ENCODE measurements around the gene TSN.

TSN gene

GRCh38 chr2:121776361-121776760 lies 20.9 kb downstream of the TSN start:
- H3K27ac ChIP-seq (ENCODE audit: low read depth, low read length) = no peak overlapping the region
- no peak overlapping the region for H3K4me3 ChIP-seq (ENCODE audit: low read length)
- H3K4me1 ChIP-seq (ENCODE audit: control insufficient read depth, low read length) = peaks cover 11% of the 10 kb centered on the region
- no peaks in the 10 kb centered on the region for H3K79me2 ChIP-seq (ENCODE audit: control insufficient read depth, low read length)
- no peaks in the 10 kb centered on the region for H3F3A ChIP-seq (ENCODE audit: control insufficient read depth, insufficient read depth)
- TF ChIP-seq EZH2phosphoT487 (IDR thresholded peaks at IDR 0.05; ENCODE audit: borderline replicate concordance, low read length) = no peak
- TF ChIP-seq, protein P1, sequence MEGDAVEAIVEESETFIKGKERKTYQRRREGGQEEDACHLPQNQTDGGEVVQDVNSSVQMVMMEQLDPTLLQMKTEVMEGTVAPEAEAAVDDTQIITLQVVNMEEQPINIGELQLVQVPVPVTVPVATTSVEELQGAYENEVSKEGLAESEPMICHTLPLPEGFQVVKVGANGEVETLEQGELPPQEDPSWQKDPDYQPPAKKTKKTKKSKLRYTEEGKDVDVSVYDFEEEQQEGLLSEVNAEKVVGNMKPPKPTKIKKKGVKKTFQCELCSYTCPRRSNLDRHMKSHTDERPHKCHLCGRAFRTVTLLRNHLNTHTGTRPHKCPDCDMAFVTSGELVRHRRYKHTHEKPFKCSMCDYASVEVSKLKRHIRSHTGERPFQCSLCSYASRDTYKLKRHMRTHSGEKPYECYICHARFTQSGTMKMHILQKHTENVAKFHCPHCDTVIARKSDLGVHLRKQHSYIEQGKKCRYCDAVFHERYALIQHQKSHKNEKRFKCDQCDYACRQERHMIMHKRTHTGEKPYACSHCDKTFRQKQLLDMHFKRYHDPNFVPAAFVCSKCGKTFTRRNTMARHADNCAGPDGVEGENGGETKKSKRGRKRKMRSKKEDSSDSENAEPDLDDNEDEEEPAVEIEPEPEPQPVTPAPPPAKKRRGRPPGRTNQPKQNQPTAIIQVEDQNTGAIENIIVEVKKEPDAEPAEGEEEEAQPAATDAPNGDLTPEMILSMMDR (IDR thresholded peaks at IDR 0.05; ENCODE audit: low read depth, low read length, poor library complexity, severe bottlenecking) = no peak
- no peaks in the 10 kb centered on the region for H3K9me2 ChIP-seq (replicated peaks; ENCODE audit: control insufficient read depth, low read length)
- no peaks in the 10 kb centered on the region for H3K36me3 ChIP-seq (ENCODE audit: control insufficient read depth, low read length)
- no peak overlapping the region for H3K4me2 ChIP-seq (ENCODE audit: low read length)
- H4K20me1 ChIP-seq (ENCODE audit: control insufficient read depth, insufficient read depth, low read depth, low read length) = no peaks in the 10 kb centered on the region
- no peaks in the 10 kb centered on the region for H3K27me3 ChIP-seq (ENCODE audit: control insufficient read depth, low read length)
- H3K9me3 ChIP-seq (ENCODE audit: control insufficient read depth, insufficient read depth, low read length) = no peaks in the 10 kb centered on the region

GRCh38 chr2:121776885-121777698 lies 21.6 kb downstream of the TSN start:
- Histone ChIP-seq H3K4me2 (ENCODE audit: low read length) (no peak overlapping the region), H3K27me3 (ENCODE audit: control insufficient read depth, low read length) (no peaks in the 10 kb centered on the region), H3K79me2 (ENCODE audit: control insufficient read depth, low read length) (no peaks in the 10 kb centered on the region), H3F3A (ENCODE audit: control insufficient read depth, insufficient read depth) (no peaks in the 10 kb centered on the region), H3K9me3 (ENCODE audit: control insufficient read depth, insufficient read depth, low read length) (no peaks in the 10 kb centered on the region), H3K27ac (ENCODE audit: low read depth, low read length) (no peak overlapping the region), H3K9me2 (replicated peaks; ENCODE audit: control insufficient read depth, low read length) (no peaks in the 10 kb centered on the region), H3K4me1 (ENCODE audit: control insufficient read depth, low read length) (peaks cover 4% of the 10 kb centered on the region), H4K20me1 (ENCODE audit: control insufficient read depth, insufficient read depth, low read depth, low read length) (no peaks in the 10 kb centered on the region), H3K4me3 (ENCODE audit: low read length) (no peak overlapping the region), H3K36me3 (ENCODE audit: control insufficient read depth, low read length) (no peaks in the 10 kb centered on the region)
- TF ChIP-seq EZH2phosphoT487 (IDR thresholded peaks at IDR 0.05; ENCODE audit: borderline replicate concordance, low read length) = no peak
- TF ChIP-seq, protein P1 (IDR thresholded peaks at IDR 0.05; ENCODE audit: low read depth, low read length, poor library complexity, severe bottlenecking) = no peak

DNA sequence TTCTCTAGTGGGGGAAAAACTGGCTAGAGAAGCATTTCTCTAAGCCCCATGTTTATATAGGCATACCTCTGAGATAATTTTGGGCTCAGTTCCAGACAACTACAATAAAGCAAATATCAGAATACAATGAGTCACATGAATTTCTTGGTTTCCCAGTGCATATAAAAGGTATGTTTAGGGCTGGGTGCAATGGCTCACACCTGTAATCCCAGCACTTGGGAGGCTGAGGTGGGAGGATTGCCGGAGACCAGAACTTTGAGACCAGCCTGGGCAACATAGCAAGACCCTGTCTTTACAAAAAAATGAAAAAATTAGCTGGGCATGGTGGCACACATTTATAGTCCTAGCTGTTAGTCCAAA lies 22.2 kb downstream of the TSN start:
- Histone ChIP-seq H3K9me3 (ENCODE audit: control insufficient read depth, insufficient read depth, low read length) (no peaks in the 10 kb centered on the region), H4K20me1 (ENCODE audit: control insufficient read depth, insufficient read depth, low read depth, low read length) (no peaks in the 10 kb centered on the region), H3K36me3 (ENCODE audit: control insufficient read depth, low read length) (no peaks in the 10 kb centered on the region), H3F3A (ENCODE audit: control insufficient read depth, insufficient read depth) (no peaks in the 10 kb centered on the region), H3K9me2 (replicated peaks; ENCODE audit: control insufficient read depth, low read length) (no peaks in the 10 kb centered on the region), H3K79me2 (ENCODE audit: control insufficient read depth, low read length) (no peaks in the 10 kb centered on the region), H3K4me3 (ENCODE audit: low read length) (no peak overlapping the region), H3K4me2 (ENCODE audit: low read length) (no peak overlapping the region), H3K27ac (ENCODE audit: low read depth, low read length) (no peak overlapping the region), H3K27me3 (ENCODE audit: control insufficient read depth, low read length) (no peaks in the 10 kb centered on the region), H3K4me1 (ENCODE audit: control insufficient read depth, low read length) (no peaks in the 10 kb centered on the region)
- no peak for TF ChIP-seq EZH2phosphoT487 (IDR thresholded peaks at IDR 0.05; ENCODE audit: borderline replicate concordance, low read length)
- TF ChIP-seq, protein P1 (IDR thresholded peaks at IDR 0.05; ENCODE audit: low read depth, low read length, poor library complexity, severe bottlenecking) = no peak

All from DOHH2 (cell line).